DOHH2 (cell line): ENCODE data around the gene SMARCB1.

Experiments used
- EZH2phosphoT487 ChIP-seq: fragments of 200-600 bp; sonication (generic); IDR thresholded peaks from 2 replicates; pipeline ENCODE4 v1.6.1; 2017; ENCODE audit warnings: borderline replicate concordance, mild to moderate bottlenecking, antibody characterized with exemption, low read length, moderate library complexity, mixed read lengths
- TF ChIP-seq, protein P1 (sequence below): fragments of 200-600 bp; sonication (generic); IDR thresholded peaks from one replicate; pipeline ENCODE4 v1.5.1; 2014; ENCODE audit warnings: antibody characterized with exemption, mild to moderate bottlenecking, low read depth, low read length; ENCODE audit not compliant: poor library complexity, severe bottlenecking

DNA sequence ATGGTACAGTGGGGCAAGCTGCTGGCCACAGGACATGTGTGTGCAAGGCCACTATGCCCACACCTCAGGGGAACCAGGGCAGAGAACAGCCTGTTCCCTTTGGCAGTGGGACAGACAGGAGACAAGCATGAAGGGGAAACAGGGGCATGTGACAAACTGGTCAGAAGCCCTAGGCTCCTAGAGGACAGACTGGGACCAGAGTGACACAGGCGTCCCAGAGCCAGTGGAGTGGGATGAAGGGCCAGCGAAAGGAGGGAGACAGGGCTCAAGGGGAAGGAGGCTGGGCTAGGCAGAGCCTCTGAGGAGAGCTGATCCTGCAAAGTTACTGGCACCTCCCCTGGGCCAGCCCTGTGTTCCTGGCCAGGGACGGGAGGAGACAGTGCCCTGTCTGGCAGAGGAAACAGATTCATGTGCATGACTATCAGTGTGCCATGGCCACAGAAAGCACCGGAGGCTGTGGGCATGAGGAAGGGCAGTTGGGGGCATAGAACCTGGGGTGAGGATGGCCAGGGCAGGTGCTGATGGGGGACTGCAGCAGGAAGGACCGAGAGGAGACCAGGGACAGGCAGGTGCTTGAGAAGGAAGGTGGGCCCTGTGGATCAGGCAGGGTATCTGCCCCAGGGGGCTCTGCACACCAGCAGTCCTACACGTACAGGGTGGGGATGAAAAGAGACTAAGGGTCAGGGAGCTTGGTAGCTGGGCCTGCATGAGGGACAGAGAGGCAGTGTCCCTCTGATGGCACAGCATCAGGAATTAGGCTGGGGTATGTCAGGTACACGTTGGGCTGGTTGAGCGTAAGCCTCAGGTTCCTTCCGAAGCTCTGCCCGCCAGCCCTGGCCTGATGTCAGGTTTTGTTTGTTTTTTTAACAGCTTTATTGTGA is 42.3 kb downstream of the SMARCB1 start:
- TF ChIP-seq, protein P1, sequence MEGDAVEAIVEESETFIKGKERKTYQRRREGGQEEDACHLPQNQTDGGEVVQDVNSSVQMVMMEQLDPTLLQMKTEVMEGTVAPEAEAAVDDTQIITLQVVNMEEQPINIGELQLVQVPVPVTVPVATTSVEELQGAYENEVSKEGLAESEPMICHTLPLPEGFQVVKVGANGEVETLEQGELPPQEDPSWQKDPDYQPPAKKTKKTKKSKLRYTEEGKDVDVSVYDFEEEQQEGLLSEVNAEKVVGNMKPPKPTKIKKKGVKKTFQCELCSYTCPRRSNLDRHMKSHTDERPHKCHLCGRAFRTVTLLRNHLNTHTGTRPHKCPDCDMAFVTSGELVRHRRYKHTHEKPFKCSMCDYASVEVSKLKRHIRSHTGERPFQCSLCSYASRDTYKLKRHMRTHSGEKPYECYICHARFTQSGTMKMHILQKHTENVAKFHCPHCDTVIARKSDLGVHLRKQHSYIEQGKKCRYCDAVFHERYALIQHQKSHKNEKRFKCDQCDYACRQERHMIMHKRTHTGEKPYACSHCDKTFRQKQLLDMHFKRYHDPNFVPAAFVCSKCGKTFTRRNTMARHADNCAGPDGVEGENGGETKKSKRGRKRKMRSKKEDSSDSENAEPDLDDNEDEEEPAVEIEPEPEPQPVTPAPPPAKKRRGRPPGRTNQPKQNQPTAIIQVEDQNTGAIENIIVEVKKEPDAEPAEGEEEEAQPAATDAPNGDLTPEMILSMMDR, result no peak
- TF ChIP-seq EZH2phosphoT487, result no peak
